Measurements from ENCODE around the gene ZFPM1.
"Not testable (repeated sequence)": the region's sequence is repeated elsewhere in the genome, so short reads cannot be mapped to it uniquely, and the experiment has no call there.

ZFPM1 gene

GRCh38 chr16:88503771-88504488, 50.9 kb downstream of the ZFPM1 start:
- DNase-seq = no peak

- DNase-seq = no peak
Measured at GRCh38 chr16:88504489-88505404, 51.7 kb downstream of the ZFPM1 start.

DNA sequence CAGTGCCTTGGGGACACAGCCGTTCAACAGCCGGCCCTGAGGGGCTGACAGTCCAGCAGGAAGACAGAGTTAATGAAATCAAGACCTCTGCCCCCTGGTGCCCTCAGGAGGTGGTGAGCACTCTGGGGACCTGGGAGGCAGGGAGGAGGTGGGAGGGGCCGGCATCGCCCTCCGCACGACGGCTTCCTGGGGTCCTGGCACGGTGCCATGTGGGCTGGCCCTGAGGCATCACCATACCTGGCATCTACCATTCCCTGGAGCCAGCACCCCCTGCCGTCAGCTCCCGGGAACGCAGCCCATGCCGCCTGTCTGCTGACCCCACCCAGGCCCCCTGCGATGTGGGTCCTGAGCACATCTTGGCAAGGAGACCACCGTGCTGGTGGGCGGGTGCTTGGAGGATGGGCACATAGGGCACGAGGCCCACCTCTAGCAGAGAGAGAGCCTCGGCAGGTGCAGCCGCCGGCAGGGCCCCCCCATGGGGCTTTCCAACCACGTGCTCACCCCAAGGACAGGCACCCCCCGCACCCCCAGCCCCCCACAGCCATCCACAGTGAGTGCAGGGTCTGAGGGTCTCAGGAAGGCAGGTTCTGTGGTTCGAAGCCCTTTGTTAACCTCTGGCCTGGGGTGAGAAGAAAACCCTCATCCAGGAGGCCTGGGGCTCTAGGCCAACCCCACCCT, 52.5 kb downstream of the ZFPM1 start:
- DNase-seq = peak; percentile 20

DNA sequence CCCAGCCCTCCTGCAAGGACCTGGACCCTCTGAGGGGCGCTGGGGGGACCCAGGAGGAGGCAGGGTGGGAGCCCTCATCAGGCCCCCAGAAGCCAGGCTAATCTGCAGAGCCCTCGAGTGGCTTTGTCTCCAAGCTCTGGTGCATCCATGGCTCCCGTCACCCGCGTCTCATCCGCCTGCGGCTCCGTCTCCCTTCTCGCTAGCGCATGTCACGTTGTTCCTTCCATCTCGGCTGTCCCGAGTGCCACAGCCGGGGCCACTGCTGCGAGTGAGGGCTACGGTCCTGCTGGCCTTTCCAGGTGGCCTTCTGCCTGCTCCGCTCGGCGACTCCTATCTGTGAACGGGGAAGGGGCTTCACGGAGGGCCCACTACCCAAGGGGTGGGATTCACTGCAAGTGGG, 53.6 kb downstream of the ZFPM1 start:
- DNase-seq = no peak

- no peak for DNase-seq
Measured at GRCh38 chr16:88507231-88507743, 54.2 kb downstream of the ZFPM1 start.

DNA sequence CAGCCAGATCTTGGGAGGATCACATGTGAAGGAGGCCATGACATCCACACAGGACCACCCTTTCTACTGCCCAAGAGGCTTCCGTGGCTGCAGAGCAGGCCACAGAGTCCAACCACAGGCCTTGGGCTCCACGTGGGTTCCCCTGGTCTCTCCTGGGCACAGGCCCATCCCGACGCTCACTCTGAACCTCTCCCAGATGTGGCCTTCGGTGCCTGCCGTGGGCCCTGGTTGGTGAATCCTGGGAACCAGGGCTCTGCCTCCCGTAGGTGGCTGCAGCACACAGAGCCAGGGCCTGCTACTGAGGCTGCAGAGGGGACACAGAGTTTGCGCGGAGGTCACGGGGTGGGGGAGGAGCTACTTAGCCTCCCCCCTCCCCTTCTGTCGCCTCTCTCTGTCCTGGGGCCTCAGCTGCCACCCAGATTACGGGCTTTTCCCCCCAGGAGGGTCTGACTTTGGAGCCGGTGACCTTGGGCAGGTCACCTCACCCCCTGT, 55.3 kb downstream of the ZFPM1 start:
- no peak for DNase-seq

DNA sequence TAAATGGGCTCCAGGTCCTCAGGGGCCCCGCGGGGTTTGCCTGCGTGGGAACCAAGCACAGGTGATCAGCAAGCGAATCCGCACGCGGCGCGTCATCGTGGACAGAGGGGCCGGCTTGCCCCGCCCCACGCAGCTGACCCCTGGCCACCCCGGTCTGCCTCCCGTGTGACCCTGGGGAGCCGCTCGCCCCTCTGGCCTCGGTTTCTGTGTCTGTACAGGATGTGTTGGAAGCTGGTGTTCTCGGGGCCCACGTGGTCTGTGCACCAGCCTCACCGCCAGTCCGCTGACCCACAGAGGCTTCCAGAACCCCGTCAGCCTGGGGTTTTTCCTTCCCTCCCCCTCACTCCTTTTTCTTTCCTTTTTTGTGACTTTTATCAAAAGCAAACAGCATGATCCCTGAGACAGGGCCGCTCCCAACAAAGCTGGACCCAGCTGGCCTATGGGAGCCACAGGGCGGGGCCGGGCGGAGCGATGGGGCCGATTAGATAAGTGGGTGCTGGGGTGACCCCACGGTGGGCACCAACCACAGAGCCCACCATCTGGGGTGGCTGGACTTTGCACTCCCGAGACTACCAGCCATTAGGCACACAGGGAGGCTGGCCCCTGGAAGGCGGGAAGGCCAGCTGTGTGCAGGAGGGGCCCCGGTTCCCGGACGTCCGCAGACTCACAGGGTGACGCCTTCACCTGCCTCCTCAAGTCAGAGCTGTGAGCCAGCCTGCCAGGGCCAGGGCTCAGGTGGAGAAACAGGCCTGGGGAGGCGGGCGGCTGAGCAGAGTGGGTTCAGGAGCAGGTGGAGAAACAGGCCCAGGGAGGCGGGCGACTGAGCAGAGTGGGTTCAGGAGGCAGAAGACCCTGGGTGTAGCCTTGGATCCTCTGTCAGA, 56.0 kb downstream of the ZFPM1 start:
- peak; percentile 40 for DNase-seq

GRCh38 chr16:88509749-88510069, 56.6 kb downstream of the ZFPM1 start:
- no peak for DNase-seq

DNA sequence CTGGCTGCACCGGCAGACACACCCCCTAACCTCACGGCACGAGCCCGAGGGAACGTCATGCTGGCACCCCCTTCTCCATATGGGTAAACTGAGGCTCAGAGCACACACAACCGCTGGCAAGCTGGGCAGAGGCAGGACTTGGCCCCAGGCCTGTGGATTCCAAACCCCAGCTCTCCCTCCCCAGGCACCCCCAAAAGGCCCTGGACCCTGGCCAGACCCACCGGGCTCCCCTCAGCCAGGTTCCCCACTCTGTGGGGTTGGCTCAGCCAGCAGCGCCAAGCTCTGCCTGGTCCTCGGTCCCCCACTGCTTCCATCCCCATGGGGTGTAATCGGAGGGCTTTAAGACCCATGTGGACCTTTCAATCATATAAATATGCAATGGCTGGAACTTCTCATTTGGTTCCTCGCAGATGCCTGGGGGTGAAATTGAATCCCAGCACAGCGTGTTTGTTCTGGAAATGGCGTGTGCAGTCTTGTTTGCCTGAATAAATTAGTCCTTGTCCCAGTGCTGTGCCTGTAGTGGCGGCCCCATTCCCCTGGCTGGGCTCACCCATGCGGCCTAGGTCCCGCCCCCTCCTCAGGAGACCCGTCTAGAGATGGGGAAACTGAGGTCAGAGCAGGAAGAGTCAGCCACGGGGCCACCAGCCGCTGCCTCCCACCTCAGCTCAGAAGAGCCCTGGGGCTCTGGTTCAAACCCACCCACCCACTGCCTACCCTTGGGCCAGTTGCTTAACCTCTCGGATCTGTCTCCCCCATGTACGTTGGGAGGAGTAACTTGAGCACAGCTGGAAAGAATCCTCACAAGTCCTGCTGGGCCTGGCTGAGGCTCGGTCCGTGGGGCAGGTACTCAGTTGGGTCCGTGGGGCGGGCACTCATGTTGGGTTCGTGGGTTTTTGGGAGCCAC, 57.3 kb downstream of the ZFPM1 start:
- DNase-seq = peak; percentile 93

GRCh38 chr16:88511060-88511459, 58.0 kb downstream of the ZFPM1 start:
- no peak for DNase-seq

- DNase-seq = no peak
Measured at GRCh38 chr16:88511906-88512305, 58.8 kb downstream of the ZFPM1 start.

DNA sequence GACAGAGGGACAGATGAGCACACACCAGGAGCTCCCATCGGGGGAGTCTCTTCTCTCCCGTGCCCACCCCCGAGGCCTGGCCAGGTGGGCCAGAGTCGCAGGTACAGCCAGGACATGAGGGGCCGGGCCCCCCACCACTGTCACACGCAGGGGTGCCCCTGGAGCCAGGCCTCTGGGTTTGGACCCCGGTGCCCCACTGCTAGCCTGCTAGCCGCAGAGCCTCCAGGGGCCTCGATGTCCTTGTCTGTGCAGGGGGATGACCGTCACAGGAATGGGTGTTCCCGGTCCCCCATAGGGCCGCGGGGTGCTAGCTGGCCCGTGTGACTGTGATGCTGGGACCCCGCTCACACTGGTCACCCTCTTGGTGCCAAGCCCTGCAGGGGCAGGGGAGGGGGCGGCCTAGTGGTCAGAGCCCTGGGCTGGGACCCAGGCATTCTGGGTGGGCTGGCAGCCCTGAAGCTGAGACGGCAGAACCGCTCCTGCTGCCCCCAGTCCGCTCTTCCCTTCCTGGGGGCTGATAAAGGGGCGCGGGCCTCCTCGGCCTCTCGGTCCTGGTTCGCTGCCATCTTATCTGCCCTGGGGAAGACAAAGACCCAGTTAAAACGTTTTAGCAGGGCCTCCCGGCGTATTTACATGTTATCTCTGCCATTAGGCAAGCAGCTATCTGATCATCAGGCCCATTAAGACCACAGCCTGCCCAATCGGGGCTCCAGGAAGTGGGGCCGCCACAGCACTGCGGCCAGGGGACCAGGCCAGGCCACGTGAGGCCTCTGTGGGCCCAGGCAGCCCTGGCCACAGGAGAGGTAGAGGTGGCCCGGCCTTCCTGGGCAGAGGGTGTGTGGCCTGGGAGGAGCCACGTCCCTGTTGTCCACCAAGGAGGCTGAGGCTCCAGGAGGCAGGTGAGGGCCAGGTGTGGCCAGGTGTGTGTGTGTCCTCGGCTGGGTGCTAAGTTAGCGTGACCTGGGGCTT, 59.9 kb downstream of the ZFPM1 start:
- DNase-seq = peak; percentile 49

DNA sequence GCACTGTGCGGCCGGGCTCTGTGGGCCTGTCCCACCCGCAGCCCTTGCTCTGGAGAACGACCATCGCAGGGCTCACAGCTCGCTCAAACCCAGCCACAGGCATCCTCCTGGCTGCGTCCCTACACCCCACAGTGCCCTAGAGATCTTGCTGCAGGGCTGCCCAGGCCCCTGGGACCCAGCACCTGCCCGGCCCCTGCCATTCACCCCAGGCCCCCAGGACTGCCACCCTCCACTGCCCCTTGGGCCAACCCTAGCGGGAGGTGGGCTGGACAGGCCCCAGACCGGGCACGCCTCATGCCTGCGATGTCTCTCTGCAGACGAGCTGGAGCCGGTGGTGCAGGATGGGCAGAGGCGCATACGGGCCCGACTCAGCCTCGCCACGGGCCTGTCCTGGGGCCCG, 61.0 kb downstream of the ZFPM1 start:
- no peak for DNase-seq

DNA sequence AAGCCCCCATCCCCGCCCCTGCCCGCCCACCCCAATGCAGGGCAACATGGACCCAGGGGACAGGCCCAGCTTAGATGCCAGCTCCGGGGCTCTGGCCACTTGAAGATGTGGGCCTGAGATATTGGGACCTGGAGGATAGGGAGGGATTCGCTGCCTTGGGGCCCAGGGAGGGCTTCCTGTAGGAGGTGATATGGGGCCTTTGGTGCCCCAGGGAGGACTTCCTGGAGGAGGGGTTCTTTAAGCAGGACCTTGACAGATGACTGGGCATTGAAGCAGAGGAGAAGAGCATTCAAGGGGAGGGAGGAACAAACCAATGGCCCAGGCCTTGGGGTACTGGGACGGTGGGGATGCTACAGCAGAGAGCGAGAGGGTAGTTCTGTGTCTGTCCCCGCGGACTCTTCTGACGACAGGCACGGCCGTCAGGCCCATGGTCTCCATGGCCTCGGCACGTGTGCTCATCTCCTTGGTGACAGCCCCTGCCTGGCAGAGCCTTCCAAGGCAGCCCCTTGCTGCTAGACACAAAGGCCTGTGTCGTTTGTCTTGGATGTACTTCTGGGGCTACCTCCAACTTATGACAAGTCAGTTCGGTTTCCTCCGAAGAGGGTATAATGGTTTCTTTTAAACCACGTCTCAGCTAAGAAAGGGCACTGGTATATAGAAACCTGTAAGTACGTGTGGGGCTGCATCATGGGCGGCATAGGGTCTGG, 61.6 kb downstream of the ZFPM1 start:
- no peak for DNase-seq

GRCh38 chr16:88515371-88515770, 62.3 kb downstream of the ZFPM1 start:
- no peak for DNase-seq

- no peak for DNase-seq
Measured at GRCh38 chr16:88515925-88516594, 63.0 kb downstream of the ZFPM1 start.

DNA sequence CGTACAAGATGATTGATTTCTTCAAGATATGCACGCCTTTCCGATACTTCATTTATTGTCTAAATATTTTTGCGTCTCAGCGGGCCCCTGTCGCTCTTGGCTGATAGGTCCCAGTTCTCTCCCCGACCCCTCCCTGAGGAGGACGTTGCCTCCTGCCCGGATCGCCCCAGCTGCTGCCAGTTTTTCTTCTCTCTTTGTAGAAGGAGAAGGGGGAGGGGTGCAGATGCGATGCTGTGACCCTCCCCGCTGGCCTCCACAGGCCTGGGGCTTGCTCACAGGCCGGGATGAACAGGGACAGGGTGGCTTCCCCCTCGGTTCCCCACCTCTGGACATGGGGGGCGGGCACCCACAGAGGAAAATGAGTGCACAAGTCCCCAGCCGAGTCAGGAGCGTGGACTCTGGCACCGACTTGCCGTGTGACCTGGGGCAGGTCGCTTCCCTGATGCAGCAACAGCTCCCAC, 63.6 kb downstream of the ZFPM1 start:
- DNase-seq = no peak

DNA sequence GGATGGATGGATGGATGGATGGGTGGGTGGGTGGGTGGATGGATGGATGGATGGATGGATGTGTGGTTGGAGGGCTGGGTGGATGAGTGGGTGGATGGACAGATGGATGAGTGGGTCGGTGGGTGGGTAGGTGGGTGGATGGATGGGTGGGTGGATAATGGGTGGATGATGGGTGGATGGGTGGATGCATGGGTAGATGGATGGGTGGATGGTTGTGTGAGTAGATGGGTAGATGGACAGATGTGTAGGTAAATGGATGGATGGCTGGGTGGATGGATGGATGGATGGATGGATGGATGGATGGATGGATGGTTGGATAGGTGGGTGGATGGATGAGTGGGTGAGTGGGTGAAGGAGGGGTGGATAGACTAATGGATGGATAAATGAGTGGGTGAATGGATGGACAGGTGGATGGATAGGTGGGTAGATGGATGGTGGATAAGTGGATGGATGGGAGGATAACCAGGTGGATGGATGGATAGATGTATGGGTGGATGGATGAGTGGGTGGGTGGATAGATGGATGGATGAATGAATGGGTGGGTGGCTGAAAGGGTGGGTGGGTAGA, 64.2 kb downstream of the ZFPM1 start:
- not testable (repeated sequence) for DNase-seq

Data from NCI-H526 treated with DMSO at 0.1 percent for 48 hours (cell line).